SK-N-SH (cell line): ENCODE data around the gene LRP5. TPM values are rescaled to one million over a fixed set of nuclear protein-coding genes. Genes with fewer than 3 reads are reported as not detected.

Experiments
- CTCF ChIA-PET: fragments of 300-600, 350-600 bp; formaldehyde crosslinking; extraction: SDS; loops from one replicate; lab custom pipeline; 2021; lab: Yijun Ruan, JAX
- POLR2A ChIA-PET: fragments of 350-600 bp; sonication (Branson Sonifier 250); formaldehyde crosslinking; extraction: SDS; loops from one replicate; lab custom pipeline; 2020; ENCODE audit warnings: antibody characterized with exemption, inconsistent platforms; lab: Yijun Ruan, JAX
- DNase-seq: peaks from one replicate; pipeline ENCODE4 v3.0.0; 2012
- H2AFZ ChIP-seq: fragments of 200-600 bp; sonication (generic); 2 replicates; pipeline ENCODE4 v1.8.1; 2016; ENCODE audit warnings: antibody characterized with exemption, mild to moderate bottlenecking, low read depth
- H3F3A ChIP-seq: fragments of 200-600 bp; sonication (generic); replicated peaks from 2 replicates; pipeline ENCODE3; 2016; ENCODE audit warnings: antibody characterized with exemption, mild to moderate bottlenecking; ENCODE audit not compliant: insufficient read depth
- H3K27ac ChIP-seq, 2 experiments: fragments of 200-500 bp in 1 of 2; fragments of 200-600 bp in 1 of 2; sonication (Bioruptor generic) in 1 of 2; sonication (generic), shearing (Covaris generic) in 1 of 2; 2 replicates each; pipeline versions ENCODE4 v1.5.1 to v1.6.1; 2014 to 2016; ENCODE audit warnings: low read depth in 2 of 2, inconsistent platforms in 1 of 2, low read length in 1 of 2, mild to moderate bottlenecking in 1 of 2, mixed read lengths in 1 of 2
- H3K27me3 ChIP-seq: fragments of 200-600 bp; sonication (generic), shearing (Covaris generic); 2 replicates; pipeline ENCODE4 v1.6.1; 2016; ENCODE audit warnings: mixed run types; ENCODE audit not compliant: insufficient read depth
- H3K36me3 ChIP-seq, 2 experiments: fragments of 200-500 bp in 1 of 2; fragments of 200-600 bp in 1 of 2; sonication (Bioruptor generic) in 1 of 2; sonication (generic) in 1 of 2; replicated peaks in 1 of 2; 2 replicates each; pipeline versions ENCODE3 to v1.5.1; 2014 to 2016; ENCODE audit warnings: low read length in 1 of 2, mild to moderate bottlenecking in 1 of 2; ENCODE audit not compliant: insufficient read depth in 2 of 2, control insufficient read depth in 1 of 2
- H3K4me1 ChIP-seq, 2 experiments: fragments of 200-500 bp in 1 of 2; fragments of 200-600 bp in 1 of 2; sonication (Bioruptor generic) in 1 of 2; sonication (generic), shearing (Covaris generic) in 1 of 2; 2 replicates each; pipeline versions ENCODE4 v1.5.1 to v1.6.1; 2014 to 2016; ENCODE audit warnings: low read depth in 1 of 2, low read length in 1 of 2, mixed run types in 1 of 2; ENCODE audit not compliant: insufficient read depth in 2 of 2, control insufficient read depth in 1 of 2
- H3K4me2 ChIP-seq: fragments of 200-600 bp; sonication (generic), shearing (Covaris generic); 2 replicates; pipeline ENCODE4 v1.6.1; 2017; ENCODE audit warnings: mixed run types
- H3K4me3 ChIP-seq, 2 experiments: fragments of 200-500 bp in 1 of 2; fragments of 200-600 bp in 1 of 2; sonication (Bioruptor generic) in 1 of 2; sonication (generic), shearing (Covaris generic) in 1 of 2; 2 replicates each; pipeline versions ENCODE4 v1.5.1 to v1.8.1; 2014 to 2016; ENCODE audit warnings: low read depth in 2 of 2, inconsistent platforms in 1 of 2, low read length in 1 of 2, mild to moderate bottlenecking in 1 of 2, mixed read lengths in 1 of 2, moderate library complexity in 1 of 2
- H3K79me2 ChIP-seq: fragments of 200-600 bp; sonication (generic); 2 replicates; pipeline ENCODE4 v1.8.1; 2017; ENCODE audit warnings: mild to moderate bottlenecking; ENCODE audit not compliant: insufficient read depth
- H3K9ac ChIP-seq: fragments of 200-600 bp; sonication (generic); 2 replicates; pipeline ENCODE4 v1.6.1; 2017; ENCODE audit warnings: mixed run types
- H3K9me2 ChIP-seq: fragments of 200-600 bp; sonication (generic); 2 replicates; pipeline ENCODE4 v1.6.1; 2017; ENCODE audit warnings: mixed run types
- H3K9me3 ChIP-seq: fragments of 200-600 bp; sonication (generic); 2 replicates; pipeline ENCODE4 v1.6.1; 2017; ENCODE audit warnings: mixed run types, mild to moderate bottlenecking, moderate library complexity
- H4K20me1 ChIP-seq: fragments of 200-600 bp; sonication (generic); 2 replicates; pipeline ENCODE4 v1.6.1; 2017; ENCODE audit warnings: mild to moderate bottlenecking, mixed run types; ENCODE audit not compliant: insufficient read depth
- EZH2phosphoT487 ChIP-seq: fragments of 200-600 bp; sonication (generic); IDR thresholded peaks from 2 replicates; pipeline ENCODE4 v1.6.1; 2017; ENCODE audit warnings: low read depth, mixed run types, mild to moderate bottlenecking, antibody characterized with exemption, moderate library complexity, borderline replicate concordance
- FOSL2 ChIP-seq: IDR thresholded peaks from 2 replicates; pipeline ENCODE4 v1.4.0; 2012; ENCODE audit warnings: low read depth, mild to moderate bottlenecking, moderate library complexity, borderline replicate concordance
- FOXM1 ChIP-seq: IDR thresholded peaks from 2 replicates; pipeline ENCODE4 v1.4.0; 2012; ENCODE audit warnings: low read depth, mild to moderate bottlenecking
- MAX ChIP-seq: IDR thresholded peaks from 2 replicates; pipeline ENCODE4 v1.4.0; 2012; ENCODE audit warnings: low read depth
- REST ChIP-seq: IDR thresholded peaks from 2 replicates; pipeline ENCODE4 v1.6.1; 2012; ENCODE audit warnings: mild to moderate bottlenecking, low read depth, low read length, moderate library complexity
- SMC3 ChIP-seq: IDR thresholded peaks from 2 replicates; pipeline ENCODE4 v1.6.1; 2012; ENCODE audit warnings: low read depth, low read length, improper control_type of control experiment
- USF1 ChIP-seq: IDR thresholded peaks from 2 replicates; pipeline ENCODE4 v1.4.0; 2012; ENCODE audit warnings: low read depth, borderline replicate concordance
- YY1 ChIP-seq: IDR thresholded peaks from 2 replicates; pipeline ENCODE4 v1.4.0; 2012; ENCODE audit warnings: low read depth, mild to moderate bottlenecking
- ZBTB33 ChIP-seq: IDR thresholded peaks from 2 replicates; pipeline ENCODE4 v1.4.0; 2012; ENCODE audit warnings: low read depth, borderline replicate concordance
- WGBS: methylation state at CpG from one replicate; pipeline ENCODE4 v1.1.6; 2017; ENCODE audit warnings: low lambda C conversion rate; 5-methylcytosine and 5-hydroxymethylcytosine counted together
- polyA plus RNA-seq, 3 experiments: library from polyadenylated mRNA; depleted of rRNA; stranded (reverse); fragments of >200 nt; gene quantifications; 2 replicates each; pipeline ENCODE4 v1.2.3, GENCODE V29; 2012

The LRP5 gene
- polyA plus RNA-seq, 1 of the 3 experiments (the other 2 are of a cell fraction): 15.0 TPM

GRCh38 chr11:68303083-68303482 is 9.3 kb upstream of the LRP5 start:
- TF ChIP-seq EZH2phosphoT487 (no peak), REST (no peak), ZBTB33 (no peak), FOSL2 (no peak), SMC3 (no peak), MAX (no peak), YY1 (no peak)
- ChIA-PET POLR2A (no interaction called here), CTCF (interaction anchor here (0.8 to 3.3 kb wide), 4 partner anchors 11 to 94 kb away, joined by 3 to 12 read pairs (median 3); no protein-coding TSS in a partner anchor)
- no peaks in the 10 kb centered on the region for H3K9me3 ChIP-seq
- no peak overlapping the region for H3K4me3 ChIP-seq
- WGBS: 100% methylated on average over 2 of the region's 2 CpGs
- no peak overlapping the region for H3K4me2 ChIP-seq
- peaks cover 0 to 5% of the 10 kb centered on the region in 2 experiments; a peak in 2 of 4 replicates for H3K4me1 ChIP-seq
- H3K9ac ChIP-seq: no peak overlapping the region
- H3K79me2 ChIP-seq: no peaks in the 10 kb centered on the region
- H2AFZ ChIP-seq: no peak overlapping the region
- H3K27me3 ChIP-seq: no peaks in the 10 kb centered on the region
- no peaks in the 10 kb centered on the region for H4K20me1 ChIP-seq
- H3K36me3 ChIP-seq: no peaks in the 10 kb centered on the region
- H3K27ac ChIP-seq: no peak overlapping the region
- no peaks in the 10 kb centered on the region for H3K9me2 ChIP-seq
- no peaks in the 10 kb centered on the region for H3F3A ChIP-seq
- no peak for DNase-seq

- Histone ChIP-seq H3K4me2 (no peak overlapping the region), H3K27me3 (no peaks in the 10 kb centered on the region), H2AFZ (no peak overlapping the region), H3K9me3 (no peaks in the 10 kb centered on the region), H3K79me2 (no peaks in the 10 kb centered on the region), H3K36me3 (no peaks in the 10 kb centered on the region), H3K4me1 (peaks cover 0 to 5% of the 10 kb centered on the region in 2 experiments; a peak in 2 of 4 replicates), H3F3A (no peaks in the 10 kb centered on the region), H3K27ac (no peak overlapping the region), H3K9ac (no peak overlapping the region), H3K4me3 (no peak overlapping the region), H3K9me2 (no peaks in the 10 kb centered on the region), H4K20me1 (no peaks in the 10 kb centered on the region)
- 98% methylated on average over 2 of the region's 7 CpGs for WGBS
- CTCF ChIA-PET: interaction anchor here (1.2 to 3.3 kb wide), 2 partner anchors 47 to 95 kb away, joined by 3 to 12 read pairs; no protein-coding TSS in a partner anchor
- no peak for DNase-seq
- POLR2A ChIA-PET: no interaction called here
- no peak for TF ChIP-seq FOXM1
- no peak for TF ChIP-seq USF1
Measured at GRCh38 chr11:68303982-68304780, 8.2 kb upstream of the LRP5 start.
